Ishikawa (cell line): ENCODE measurements around the gene METTL1.

Experiments used
- CEBPB ChIP-seq: IDR thresholded peaks from 2 replicates; pipeline ENCODE4 v1.6.1; 2012
- CREB1 ChIP-seq: IDR thresholded peaks from 2 replicates; pipeline ENCODE4 v1.6.1; 2012; ENCODE audit warnings: low read depth
- EGR1 ChIP-seq: IDR thresholded peaks from 2 replicates; pipeline ENCODE4 v1.6.1; 2012
- EP300 ChIP-seq: IDR thresholded peaks from 2 replicates; pipeline ENCODE4 v1.6.1; 2012; ENCODE audit warnings: borderline replicate concordance
- FOXM1 ChIP-seq: IDR thresholded peaks from 2 replicates; pipeline ENCODE4 v1.6.1; 2012; ENCODE audit warnings: low read depth, borderline replicate concordance
- MAX ChIP-seq: IDR thresholded peaks from 2 replicates; pipeline ENCODE4 v1.6.1; 2012
- NFIC ChIP-seq: IDR thresholded peaks from 2 replicates; pipeline ENCODE4 v1.6.1; 2012
- RAD21 ChIP-seq: IDR thresholded peaks from 2 replicates; pipeline ENCODE4 v1.6.1; 2012; ENCODE audit warnings: low read depth
- REST ChIP-seq: IDR thresholded peaks from 2 replicates; pipeline ENCODE4 v1.6.1; 2012; ENCODE audit warnings: low read depth, mild to moderate bottlenecking
- TAF1 ChIP-seq: IDR thresholded peaks from 2 replicates; pipeline ENCODE4 v1.6.1; 2012; ENCODE audit warnings: low read depth, mild to moderate bottlenecking
- TCF12 ChIP-seq: IDR thresholded peaks from 2 replicates; pipeline ENCODE4 v1.6.1; 2012; ENCODE audit warnings: low read depth
- TEAD4 ChIP-seq: IDR thresholded peaks from 2 replicates; pipeline ENCODE4 v1.6.1; 2012
- USF1 ChIP-seq: IDR thresholded peaks from 2 replicates; pipeline ENCODE4 v1.6.1; 2012
- YY1 ChIP-seq: IDR thresholded peaks from 2 replicates; pipeline ENCODE4 v1.6.1; 2012; ENCODE audit warnings: low read depth
- ZBTB7A ChIP-seq: IDR thresholded peaks from 2 replicates; pipeline ENCODE4 v1.6.1; 2012; ENCODE audit warnings: low read depth

METTL1 gene

GRCh38 chr12:57739914-57740538 lies 31.9 kb downstream of the METTL1 start:
- no peak for TF ChIP-seq EGR1
- no peak for TF ChIP-seq TAF1

- no peak for TF ChIP-seq ZBTB7A
- TF ChIP-seq REST, result no peak
- no peak for TF ChIP-seq EP300
- TF ChIP-seq FOXM1, result no peak
- no peak for TF ChIP-seq RAD21
- TF ChIP-seq EGR1, result no peak
- no peak for TF ChIP-seq USF1
- no peak for TF ChIP-seq CEBPB
Observed at GRCh38 chr12:57739387-57739786, 32.5 kb downstream of the METTL1 start.

GRCh38 chr12:57738661-57739237 lies 33.2 kb downstream of the METTL1 start, which contains the start of gene AGAP2:
AGAP2 (minus strand) TSS chr12:57738742; CDS start chr12:57738246, 496 bp downstream.
- TF ChIP-seq TCF12 (no peak), YY1 (peak; percentile 59)

GRCh38 chr12:57737467-57738460 lies 34.1 kb downstream of the METTL1 start:
- TF ChIP-seq CREB1, result no peak
- peak; percentile 62; the same call in 1 of the 2 replicates for TF ChIP-seq ZBTB7A
- no peak for TF ChIP-seq FOXM1

GRCh38 chr12:57736741-57737466 lies 35.0 kb downstream of the METTL1 start:
- TF ChIP-seq CEBPB, result no peak
- TF ChIP-seq TCF12, result no peak
- no peak for TF ChIP-seq MAX
- no peak for TF ChIP-seq TEAD4
- TF ChIP-seq FOXM1, result no peak
- no peak for TF ChIP-seq CREB1

GRCh38 chr12:57735952-57736740 lies 35.8 kb downstream of the METTL1 start:
- TF ChIP-seq EGR1, result no peak
- TF ChIP-seq ZBTB7A, result 0 out of 2 replicates have a peak, but pooled peaks have one; percentile 22
- TF ChIP-seq EP300, result no peak
- no peak for TF ChIP-seq TAF1
- TF ChIP-seq MAX, result no peak
- TF ChIP-seq CREB1, result no peak
- TF ChIP-seq REST, result no peak
- TF ChIP-seq RAD21, result peak; percentile 33; the same call in 1 of the 2 replicates
- TF ChIP-seq NFIC, result no peak
